ENCODE results near the gene P2RX7. TPM values are rescaled to one million over a fixed set of nuclear protein-coding genes. Genes with fewer than 3 reads are reported as not detected.
"Not testable (repeated sequence)": the region's sequence is repeated elsewhere in the genome, so short reads cannot be mapped to it uniquely, and the experiment has no call there.

The P2RX7 gene
- total RNA-seq, 1 donor from 2014 or later = 0.47 TPM

DNA sequence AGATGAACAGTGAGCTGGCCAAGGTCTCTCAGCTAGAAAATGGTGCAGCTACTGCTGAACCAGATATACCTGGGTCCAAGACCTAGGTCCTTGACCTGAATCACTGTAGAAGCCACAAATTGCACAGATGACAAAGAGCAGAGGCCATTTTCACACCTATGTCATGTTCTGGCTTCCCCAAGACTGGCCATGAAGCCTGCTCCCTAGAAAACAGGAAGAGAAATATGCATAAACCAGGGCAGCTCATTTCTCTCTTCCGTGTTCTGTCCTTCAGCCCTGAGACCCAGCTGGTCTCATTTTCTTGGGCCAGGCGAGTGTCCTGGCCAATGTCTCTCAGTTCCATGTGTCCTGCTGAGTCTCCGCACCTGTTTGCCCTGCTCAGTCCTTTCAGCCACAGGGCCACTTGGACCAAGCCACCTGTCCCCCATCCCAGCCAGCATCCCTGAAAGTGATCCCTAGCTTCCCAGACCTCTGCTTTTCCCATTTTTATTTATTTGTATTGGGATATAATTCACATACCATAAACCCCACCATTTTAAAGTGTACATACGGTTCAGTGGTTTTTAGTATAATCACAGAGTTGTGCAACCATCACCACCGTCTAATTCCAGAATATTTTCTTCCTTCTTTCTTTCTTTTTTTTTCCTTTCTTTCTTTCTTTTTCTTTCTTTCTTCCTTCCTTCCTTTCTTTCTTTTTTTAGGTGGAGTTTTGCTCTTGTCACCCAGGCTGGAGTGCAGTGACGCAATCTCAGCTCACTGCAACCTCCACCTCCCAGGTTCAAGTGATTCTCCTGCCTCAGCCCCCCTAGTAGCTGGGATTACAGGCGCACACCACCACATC, 27.0 kb downstream of the P2RX7 start:
- DNase-seq (ENCODE audit: low spot score) = no peak
- Mint-ChIP-seq H3K27ac (ENCODE audit: unreplicated experiment) (no peak overlapping the region), H3K4me3 (ENCODE audit: unreplicated experiment) (no peak overlapping the region), H3K4me1 (ENCODE audit: low read depth) (no peaks in the 10 kb centered on the region), H3K9me3 (ENCODE audit: low read depth) (peaks cover 9% of the 10 kb centered on the region), H3K36me3 (ENCODE audit: low read depth) (peaks cover 8% of the 10 kb centered on the region), H3K27me3 (ENCODE audit: low read depth) (peaks cover 53% of the 10 kb centered on the region)
- TF ChIP-seq CTCF (IDR thresholded peaks at IDR 0.05) = no peak

DNA sequence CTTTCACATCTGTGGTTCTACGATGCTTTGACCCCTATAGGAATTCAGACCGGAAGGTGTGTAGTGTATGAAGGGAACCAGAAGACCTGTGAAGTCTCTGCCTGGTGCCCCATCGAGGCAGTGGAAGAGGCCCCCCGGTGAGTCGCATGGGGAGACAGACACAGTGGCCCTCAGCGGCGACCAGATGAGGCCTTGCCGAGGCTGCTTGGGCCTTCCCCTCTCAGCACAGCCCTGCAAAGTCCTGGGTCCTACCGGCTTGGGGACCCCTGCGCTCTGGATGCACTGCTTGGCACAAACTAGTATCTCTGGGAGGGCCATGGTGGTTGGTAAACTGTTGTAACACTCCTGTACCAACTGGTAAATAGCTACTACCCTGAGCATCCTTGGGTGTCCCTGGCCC, 29.7 kb downstream of the P2RX7 start:
- Mint-ChIP-seq H3K9me3 (ENCODE audit: low read depth) (peaks cover 9% of the 10 kb centered on the region), H3K27ac (ENCODE audit: unreplicated experiment) (no peak overlapping the region), H3K4me1 (ENCODE audit: low read depth) (no peaks in the 10 kb centered on the region), H3K27me3 (ENCODE audit: low read depth) (peaks cover 32% of the 10 kb centered on the region), H3K36me3 (ENCODE audit: low read depth) (peaks cover 8% of the 10 kb centered on the region), H3K4me3 (ENCODE audit: unreplicated experiment) (no peak overlapping the region)
- TF ChIP-seq CTCF (IDR thresholded peaks at IDR 0.05) = no peak
- no peak for DNase-seq (ENCODE audit: low spot score)

- Mint-ChIP-seq H3K27ac (ENCODE audit: unreplicated experiment) (no peak overlapping the region), H3K4me1 (ENCODE audit: low read depth) (no peaks in the 10 kb centered on the region), H3K36me3 (ENCODE audit: low read depth) (peaks cover 7% of the 10 kb centered on the region), H3K27me3 (ENCODE audit: low read depth) (peaks cover 29% of the 10 kb centered on the region), H3K4me3 (ENCODE audit: unreplicated experiment) (no peak overlapping the region), H3K9me3 (ENCODE audit: low read depth) (peaks cover 8% of the 10 kb centered on the region)
- TF ChIP-seq CTCF (IDR thresholded peaks at IDR 0.05) = no peak
- no peak for DNase-seq (ENCODE audit: low spot score)
These were observed 30.3 kb downstream of the P2RX7 start for GRCh38 chr12:121162985-121163384.

GRCh38 chr12:121164839-121165238, 32.2 kb downstream of the P2RX7 start:
- H3K4me1 Mint-ChIP-seq (ENCODE audit: low read depth); H3K36me3 Mint-ChIP-seq (ENCODE audit: low read depth); DNase-seq (ENCODE audit: low spot score); H3K9me3 Mint-ChIP-seq (ENCODE audit: low read depth); H3K27ac Mint-ChIP-seq (ENCODE audit: unreplicated experiment); H3K4me3 Mint-ChIP-seq (ENCODE audit: unreplicated experiment): not testable (repeated sequence)
- peaks cover 21% of the 10 kb centered on the region for H3K27me3 Mint-ChIP-seq (ENCODE audit: low read depth)

DNA sequence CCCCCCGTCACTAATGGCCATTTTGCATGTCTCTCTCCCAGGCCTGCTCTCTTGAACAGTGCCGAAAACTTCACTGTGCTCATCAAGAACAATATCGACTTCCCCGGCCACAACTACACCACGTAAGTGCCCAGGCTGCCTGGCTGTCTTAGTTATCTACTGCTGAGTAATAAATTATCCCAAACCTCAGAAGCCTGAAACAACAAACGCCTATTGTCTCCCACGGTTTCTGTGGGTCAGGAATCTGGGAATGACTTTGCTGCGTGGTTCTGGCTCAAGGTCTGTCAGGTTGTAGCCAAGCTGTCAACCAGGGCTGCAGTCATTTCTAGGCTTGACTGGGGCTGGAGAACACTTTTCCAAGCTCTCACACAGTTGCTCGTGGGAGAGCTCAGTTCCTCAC, 32.6 kb downstream of the P2RX7 start:
- no peaks in the 10 kb centered on the region for H3K4me1 Mint-ChIP-seq (ENCODE audit: low read depth)
- H3K27ac Mint-ChIP-seq (ENCODE audit: unreplicated experiment) = no peak overlapping the region
- DNase-seq (ENCODE audit: low spot score) = no peak
- TF ChIP-seq CTCF (IDR thresholded peaks at IDR 0.05) = no peak
- H3K27me3 Mint-ChIP-seq (ENCODE audit: low read depth) = peaks cover 18% of the 10 kb centered on the region
- H3K9me3 Mint-ChIP-seq (ENCODE audit: low read depth) = no peaks in the 10 kb centered on the region
- H3K36me3 Mint-ChIP-seq (ENCODE audit: low read depth) = no peaks in the 10 kb centered on the region
- H3K4me3 Mint-ChIP-seq (ENCODE audit: unreplicated experiment) = no peak overlapping the region

- H3K9me3 Mint-ChIP-seq (ENCODE audit: low read depth) = no peaks in the 10 kb centered on the region
- H3K27ac Mint-ChIP-seq (ENCODE audit: unreplicated experiment) = no peak overlapping the region
- peaks cover 10% of the 10 kb centered on the region for H3K27me3 Mint-ChIP-seq (ENCODE audit: low read depth)
- no peak for TF ChIP-seq CTCF (IDR thresholded peaks at IDR 0.05)
- no peak for DNase-seq (ENCODE audit: low spot score)
- no peaks in the 10 kb centered on the region for H3K36me3 Mint-ChIP-seq (ENCODE audit: low read depth)
- peaks cover 6% of the 10 kb centered on the region for H3K4me1 Mint-ChIP-seq (ENCODE audit: low read depth)
- no peak overlapping the region for H3K4me3 Mint-ChIP-seq (ENCODE audit: unreplicated experiment)
These were observed 33.7 kb downstream of the P2RX7 start for GRCh38 chr12:121166356-121166755.

Data from chondrocyte (in vitro differentiated cells).